ENCODE data around the gene SPAG7.

The SPAG7 gene

DNA sequence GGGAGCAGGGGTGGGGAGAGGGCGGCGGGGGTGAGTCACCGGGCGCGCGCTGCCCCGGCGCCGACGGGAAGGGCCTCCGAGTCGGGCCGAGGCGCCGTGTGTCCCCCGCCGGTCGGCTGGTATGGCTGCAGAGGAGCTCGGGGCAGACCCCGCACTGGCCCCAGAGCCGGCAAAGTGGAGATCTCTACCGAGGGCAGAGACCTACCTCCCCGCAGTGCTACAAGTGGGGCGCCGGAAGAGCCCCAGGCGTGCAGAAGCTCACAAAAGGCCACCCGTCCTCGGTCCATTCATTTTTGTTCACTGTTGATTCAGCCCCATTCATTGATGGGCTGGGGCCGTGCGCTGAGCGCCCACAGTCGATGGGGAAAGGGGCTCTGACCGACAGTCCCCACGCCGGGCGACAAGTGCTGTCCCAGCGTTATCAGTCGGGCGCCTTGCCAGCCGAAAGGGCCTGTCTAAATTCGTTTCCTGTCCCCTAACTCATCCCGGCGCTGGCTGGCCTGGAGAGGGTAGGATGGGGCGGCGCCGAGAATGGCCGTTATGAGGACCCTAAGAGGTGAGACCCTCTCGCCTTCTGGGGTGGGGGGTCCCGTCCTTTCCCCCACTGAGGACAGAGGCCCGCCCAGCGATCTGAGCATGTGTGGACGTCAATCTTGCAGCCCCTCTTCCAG lies 17.4 kb downstream of the SPAG7 start:
- DNase-seq (ENCODE audit: low read depth) = no peak

DNA sequence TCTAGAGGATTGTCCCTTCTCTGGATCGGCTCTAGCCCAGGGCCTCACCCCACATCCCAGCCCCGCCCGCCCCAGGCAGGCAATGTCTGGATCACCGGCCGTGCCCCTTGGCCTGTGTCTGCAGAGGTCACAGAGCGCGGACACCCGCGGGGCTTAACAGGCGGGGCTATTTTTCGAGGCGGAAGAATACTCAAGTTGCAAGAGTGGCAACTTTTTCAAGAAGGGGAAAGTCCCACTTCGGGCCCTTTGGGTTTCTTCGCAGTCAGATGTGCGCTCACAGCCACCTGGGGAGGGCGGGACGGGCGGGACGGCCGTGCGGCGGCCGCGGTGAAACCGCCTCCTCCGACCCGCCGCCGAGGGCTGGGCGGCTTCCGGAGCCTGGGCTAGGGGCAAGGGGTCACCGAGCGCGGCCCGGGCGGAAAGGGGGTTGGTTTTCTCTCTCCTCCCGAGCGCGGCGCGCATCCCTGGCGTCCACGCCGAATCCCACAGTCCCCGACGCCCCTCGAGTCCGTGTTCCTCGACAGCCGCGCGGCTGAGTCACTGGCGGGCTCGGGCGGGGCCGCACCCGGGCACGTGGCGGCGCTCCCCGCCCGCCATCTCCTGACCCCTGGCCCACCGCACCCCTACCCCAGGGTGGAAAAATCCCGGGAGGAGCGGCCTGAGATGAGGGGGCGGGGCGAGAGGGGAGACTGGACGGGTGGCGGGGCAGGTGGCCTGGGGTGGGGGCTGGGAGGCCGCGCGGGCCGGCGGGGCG lies 18.1 kb downstream of the SPAG7 start:
- DNase-seq (ENCODE audit: low read depth) = no peak

DNA sequence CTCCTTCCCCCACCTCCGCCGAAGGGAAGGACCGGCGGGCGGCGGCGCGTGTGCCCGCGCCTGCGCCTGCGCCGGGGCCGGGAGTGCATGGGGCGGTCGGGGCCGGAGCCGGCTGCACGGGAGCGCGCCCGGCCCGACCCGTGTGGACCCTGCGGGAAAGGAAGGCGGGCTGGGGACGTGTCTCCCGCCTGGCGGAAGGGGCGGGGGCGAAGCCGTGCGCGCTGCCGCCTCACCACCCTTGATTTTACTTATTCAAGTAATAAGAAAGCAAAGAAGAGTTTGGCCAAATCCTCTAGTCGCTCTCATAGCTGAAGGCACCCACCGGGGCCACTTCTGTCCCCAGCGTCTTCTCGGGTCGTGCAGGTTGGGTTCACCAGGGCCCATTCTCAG lies 18.7 kb downstream of the SPAG7 start:
- DNase-seq (ENCODE audit: low read depth) = no peak

DNA sequence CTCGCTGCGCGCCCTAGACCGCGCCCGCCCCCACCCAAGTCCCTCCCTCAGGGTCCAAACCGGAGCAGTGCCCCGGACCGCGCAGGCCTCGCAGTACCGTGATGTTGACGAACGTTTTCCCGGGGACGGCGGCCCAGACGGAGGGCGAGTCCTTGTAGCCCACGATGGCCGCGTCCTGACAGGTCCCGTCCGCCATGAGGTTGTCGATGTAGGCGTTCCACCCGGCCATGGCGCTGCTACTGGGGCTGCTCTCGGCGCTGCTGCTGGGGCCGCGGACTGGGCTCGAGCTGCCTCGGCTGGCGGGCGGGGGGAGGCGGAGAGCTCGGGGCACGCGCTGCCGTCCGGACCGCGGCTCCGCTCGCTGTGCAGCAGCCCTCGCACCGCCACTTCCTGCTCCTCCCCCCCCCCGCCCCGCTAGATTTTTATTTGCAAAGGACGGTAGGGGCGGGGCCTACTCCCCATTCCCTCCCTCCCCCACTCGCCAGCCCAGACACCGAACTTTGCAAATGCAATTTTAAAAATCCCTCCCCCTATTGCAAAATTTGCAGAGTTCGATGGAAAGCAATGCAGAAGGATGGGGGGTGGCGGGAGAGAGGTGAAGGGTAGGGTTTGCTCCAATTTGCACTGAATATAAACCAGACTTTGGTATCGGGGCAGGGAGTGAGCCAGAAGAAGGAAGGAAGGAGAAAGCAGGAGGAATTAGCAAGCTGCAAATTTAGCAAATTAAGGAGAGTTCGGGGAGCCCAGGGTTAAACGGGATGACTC lies 19.3 kb downstream of the SPAG7 start, which contains the start of gene PFN1:
Gene PFN1 (minus strand): TSS at position 365 of the 765 bp plus-strand sequence. CDS start 136 bp downstream, at position 229.
- DNase-seq (ENCODE audit: low read depth) = peak; percentile 81

- no peak for DNase-seq (ENCODE audit: low read depth)
These were observed 20.0 kb downstream of the SPAG7 start for GRCh38 chr17:4947411-4948165.

GRCh38 chr17:4947010-4947410 lies 20.6 kb downstream of the SPAG7 start:
- DNase-seq (ENCODE audit: low read depth) = no peak

DNA sequence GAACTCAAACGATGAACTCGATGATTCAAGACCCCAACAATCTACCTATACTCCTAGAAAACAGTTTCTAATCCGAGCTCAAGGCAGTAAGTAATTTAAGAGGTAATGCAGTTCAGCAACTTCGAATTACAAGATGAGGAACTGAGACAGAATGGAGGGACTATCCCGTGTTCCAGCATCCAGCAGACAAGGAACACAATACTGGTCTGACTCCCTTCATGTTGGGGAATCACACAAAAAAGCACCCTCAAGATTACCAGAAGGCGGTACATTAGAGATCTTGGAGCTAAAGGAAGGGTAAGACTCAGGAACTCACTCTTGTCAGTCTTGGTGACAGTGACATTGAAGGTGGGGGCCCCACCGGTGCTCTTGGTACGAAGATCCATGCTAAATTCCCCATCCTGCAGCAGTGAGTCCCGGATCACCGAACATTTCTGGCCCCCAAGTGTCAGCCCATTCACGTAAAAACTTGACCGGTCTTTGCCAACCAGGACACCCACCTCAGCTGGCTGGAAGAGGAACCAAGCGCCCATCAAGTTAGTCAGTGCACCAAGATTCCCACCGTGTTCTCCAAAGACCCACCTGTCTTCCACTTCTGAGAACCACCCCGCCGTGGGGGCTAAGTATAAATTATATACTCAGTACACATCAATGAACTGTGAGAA lies 21.2 kb downstream of the SPAG7 start:
- DNase-seq (ENCODE audit: low read depth) = no peak

GRCh38 chr17:4945944-4946280 lies 21.7 kb downstream of the SPAG7 start:
- DNase-seq (ENCODE audit: low read depth) = no peak

DNA sequence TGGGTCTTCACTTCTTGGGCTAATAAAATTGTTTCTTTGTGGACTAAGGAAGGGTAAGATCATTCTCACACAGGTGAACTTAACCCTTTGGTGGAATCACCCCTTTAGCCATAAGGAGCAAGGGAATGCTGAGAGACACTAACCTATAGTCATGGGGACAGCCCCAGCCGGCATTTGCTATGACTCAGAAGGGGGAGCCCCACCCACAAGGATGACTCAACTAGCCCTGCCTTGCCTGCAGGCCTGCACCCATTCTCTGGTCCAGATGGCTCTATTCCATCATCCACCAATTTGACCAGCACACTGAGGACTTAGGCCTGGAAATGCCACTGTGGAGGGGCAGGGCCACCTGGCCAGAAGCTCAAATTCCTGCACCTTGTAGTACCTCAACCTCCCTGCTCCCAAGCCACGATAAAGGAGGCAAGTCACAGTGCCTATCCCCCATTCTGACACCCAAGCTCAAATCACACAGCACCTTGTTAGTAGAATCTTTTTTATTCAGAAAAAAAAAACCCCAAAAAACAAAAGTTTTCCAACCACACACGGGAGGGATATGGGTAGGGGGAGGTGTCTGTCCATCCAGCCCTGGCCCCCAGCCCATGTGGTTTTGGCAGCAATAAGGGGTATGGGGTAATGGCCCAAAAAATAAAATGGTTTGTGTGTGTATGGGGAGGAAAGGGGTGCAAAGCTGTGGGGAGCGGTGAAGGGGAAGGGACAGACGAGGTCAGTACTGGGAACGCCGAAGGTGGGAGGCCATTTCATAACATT lies 22.3 kb downstream of the SPAG7 start:
- DNase-seq (ENCODE audit: low read depth) = peak; percentile 68

- no peak for DNase-seq (ENCODE audit: low read depth)
These were observed 23.0 kb downstream of the SPAG7 start for GRCh38 chr17:4944554-4945175.

DNA sequence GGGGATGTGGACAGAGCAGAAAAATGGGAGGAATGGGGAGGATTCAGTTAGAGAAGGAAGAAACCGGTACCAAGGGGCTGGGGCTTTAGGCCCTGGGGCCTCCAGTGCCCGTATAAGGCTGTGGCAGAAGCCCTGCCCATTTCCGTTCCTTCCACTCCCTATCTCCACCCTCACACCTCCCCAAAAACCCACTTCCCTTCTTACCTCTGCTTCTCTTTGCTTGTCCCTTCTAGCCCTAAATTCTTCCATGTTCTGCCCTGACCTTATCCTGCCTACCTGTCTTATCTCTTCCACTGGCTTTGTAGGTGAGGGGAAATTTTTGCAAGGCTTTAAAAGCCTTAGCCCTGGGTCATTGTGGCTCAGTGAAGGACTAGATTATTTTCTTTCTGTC lies 23.5 kb downstream of the SPAG7 start:
- no peak for DNase-seq (ENCODE audit: low read depth)

GRCh38 chr17:4942760-4943508 lies 24.7 kb downstream of the SPAG7 start:
- DNase-seq (ENCODE audit: low read depth) = no peak

DNA sequence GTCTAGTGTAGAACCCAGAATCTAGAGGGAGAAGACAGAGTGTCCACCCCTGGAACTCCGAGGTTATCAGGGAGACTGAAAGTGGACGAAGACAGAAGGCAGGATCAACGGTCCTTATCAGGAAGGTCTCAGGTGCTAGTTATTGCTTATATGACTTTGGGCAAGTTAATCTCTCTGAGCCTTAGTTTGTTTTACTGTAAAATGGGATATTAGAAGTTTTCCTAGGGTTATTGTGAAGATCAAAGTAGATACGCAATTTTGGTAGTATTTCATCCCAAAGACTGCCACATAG lies 26.4 kb downstream of the SPAG7 start:
- no peak for DNase-seq (ENCODE audit: low read depth)

- DNase-seq (ENCODE audit: low read depth) = no peak
These were observed 26.9 kb downstream of the SPAG7 start for GRCh38 chr17:4940555-4941318.

- DNase-seq (ENCODE audit: low read depth) = peak; percentile 79
These were observed 27.6 kb downstream of the SPAG7 start, which contains the start of the genes RNF167 and SLC25A11 for GRCh38 chr17:4939796-4940554. Gene RNF167 (plus strand): TSS chr17:4940268. CDS start chr17:4940910, 642 bp downstream. Gene SLC25A11 (minus strand): TSS chr17:4940046. CDS start chr17:4939910, 136 bp downstream.

- DNase-seq (ENCODE audit: low read depth) = no peak
These were observed 28.1 kb downstream of the SPAG7 start for GRCh38 chr17:4939546-4939795.

- no peak for DNase-seq (ENCODE audit: low read depth)
These were observed 28.7 kb downstream of the SPAG7 start for GRCh38 chr17:4938688-4939545.

Data from stimulated activated CD8-positive, alpha-beta memory T cell treated with anti-CD3 and anti-CD28 coated beads, Interleukin-7, amount 100 ng/mL, for 24 hours (primary cell).